Liver (tissue), 9 donors: Measurements from ENCODE around the gene PTPN14. TPM values are rescaled to one million over a fixed set of nuclear protein-coding genes. Genes with fewer than 3 reads are reported as not detected.

ENCODE experiments used
- DNase-seq: peaks from one replicate; pipeline ENCODE4 v3.0.0-alpha.2; 2017; ENCODE audit warnings: low spot score
- H3K27ac ChIP-seq, 2 donors: one replicate each; pipeline ENCODE4 v1.7.0; 2013; ENCODE audit warnings: inconsistent platforms in 2 of 2, low read length in 2 of 2, control low read depth in 1 of 2, low read depth in 1 of 2, mild to moderate bottlenecking in 1 of 2
- H3K27me3 ChIP-seq, 4 donors: one replicate each; pipeline versions ENCODE4 v1.6.1 to v1.7.0; 2013; ENCODE audit warnings: low read length in 3 of 4, inconsistent platforms in 1 of 4, mild to moderate bottlenecking in 1 of 4, moderate library complexity in 1 of 4; ENCODE audit not compliant: control insufficient read depth in 4 of 4, insufficient read depth in 4 of 4
- H3K36me3 ChIP-seq, 4 donors: one replicate each; pipeline versions ENCODE4 v1.6.1 to v1.7.0; 2013; ENCODE audit warnings: low read length in 3 of 4, mild to moderate bottlenecking in 3 of 4, low read depth in 1 of 4, moderate library complexity in 1 of 4; ENCODE audit not compliant: control insufficient read depth in 4 of 4, insufficient read depth in 3 of 4
- H3K4me1 ChIP-seq, 4 donors: one replicate each; pipeline versions ENCODE4 v1.6.1 to v1.7.0; 2013; ENCODE audit warnings: low read length in 3 of 4, mild to moderate bottlenecking in 3 of 4, moderate library complexity in 1 of 4; ENCODE audit not compliant: control insufficient read depth in 4 of 4, insufficient read depth in 4 of 4
- H3K4me3 ChIP-seq, 3 donors: one replicate each; pipeline versions ENCODE4 v1.6.1 to v1.7.0; 2013; ENCODE audit warnings: low read length in 3 of 3, control low read depth in 1 of 3, low read depth in 1 of 3, mild to moderate bottlenecking in 1 of 3
- H3K9ac ChIP-seq, 2 donors: one replicate each; pipeline ENCODE4 v1.7.0; 2013; ENCODE audit warnings: low read length in 2 of 2, mild to moderate bottlenecking in 2 of 2, moderate library complexity in 2 of 2, control low read depth in 1 of 2, low read depth in 1 of 2
- H3K9me3 ChIP-seq, 4 donors: one replicate each; pipeline versions ENCODE4 v1.6.1 to v1.7.0; 2013; ENCODE audit warnings: low read length in 3 of 4; ENCODE audit not compliant: control insufficient read depth in 4 of 4
- ATF3 ChIP-seq: IDR thresholded peaks from 2 replicates; pipeline ENCODE4 v1.6.1; 2016; ENCODE audit warnings: antibody characterized with exemption
- CTCF ChIP-seq: fragments of 150-350 bp; IDR thresholded peaks from 2 replicates; pipeline ENCODE4 v1.5.1; 2017; ENCODE audit warnings: improper control_type of control experiment, low read depth, low read length; ENCODE audit not compliant: missing input control
- EGR1 ChIP-seq, 2 donors: IDR thresholded peaks; 2 replicates each; pipeline ENCODE4 v1.6.1; 2016 to 2018; ENCODE audit warnings: antibody characterized with exemption in 2 of 2, low read depth in 2 of 2
- FOXA1 ChIP-seq: IDR thresholded peaks from 2 replicates; pipeline ENCODE4 v1.6.1; 2016; ENCODE audit warnings: antibody characterized with exemption
- FOXA2 ChIP-seq: IDR thresholded peaks from 2 replicates; pipeline ENCODE4 v1.6.1; 2016; ENCODE audit warnings: antibody characterized with exemption
- GABPA ChIP-seq, 2 donors: IDR thresholded peaks in 1 of 2; conservative IDR thresholded peaks in 1 of 2; 2 replicates each; pipeline ENCODE4 v1.6.1; 2016; ENCODE audit warnings: antibody characterized with exemption in 2 of 2, mild to moderate bottlenecking in 1 of 2, moderate library complexity in 1 of 2
- HNF4A ChIP-seq, 2 donors: conservative IDR thresholded peaks; 2 replicates each; pipeline ENCODE4 v1.6.1; 2016; ENCODE audit warnings: antibody characterized with exemption in 2 of 2, mild to moderate bottlenecking in 2 of 2
- HNF4G ChIP-seq: IDR thresholded peaks from 2 replicates; pipeline ENCODE4 v1.6.1; 2016; ENCODE audit warnings: antibody characterized with exemption
- JUND ChIP-seq, 2 donors: IDR thresholded peaks; 2 replicates each; pipeline ENCODE4 v1.6.1; 2016; ENCODE audit warnings: antibody characterized with exemption in 2 of 2
- MAX ChIP-seq: IDR thresholded peaks from 2 replicates; pipeline ENCODE4 v1.6.1; 2016; ENCODE audit warnings: antibody characterized with exemption
- NR2F2 ChIP-seq: IDR thresholded peaks from 2 replicates; pipeline ENCODE4 v1.6.1; 2016; ENCODE audit warnings: antibody characterized with exemption
- RAD21 ChIP-seq, 2 donors: IDR thresholded peaks; 2 replicates each; pipeline ENCODE4 v1.6.1; 2016; ENCODE audit warnings: antibody characterized with exemption in 2 of 2, mild to moderate bottlenecking in 2 of 2
- REST ChIP-seq: IDR thresholded peaks from 2 replicates; pipeline ENCODE4 v1.6.1; 2016; ENCODE audit warnings: antibody characterized with exemption, mild to moderate bottlenecking
- RXRA ChIP-seq, 2 donors: IDR thresholded peaks; 2 replicates each; pipeline ENCODE4 v1.6.1; 2017 to 2018; ENCODE audit warnings: antibody characterized with exemption in 2 of 2, mild to moderate bottlenecking in 1 of 2
- SP1 ChIP-seq: IDR thresholded peaks from 2 replicates; pipeline ENCODE4 v1.6.1; 2018; ENCODE audit warnings: antibody characterized with exemption, mild to moderate bottlenecking
- TAF1 ChIP-seq: conservative IDR thresholded peaks from 2 replicates; pipeline ENCODE4 v1.6.1; 2016; ENCODE audit warnings: antibody characterized with exemption, mild to moderate bottlenecking
- YY1 ChIP-seq: IDR thresholded peaks from 2 replicates; pipeline ENCODE4 v1.6.1; 2016; ENCODE audit warnings: antibody characterized with exemption, mild to moderate bottlenecking
- ZBTB33 ChIP-seq: IDR thresholded peaks from 2 replicates; pipeline ENCODE4 v1.6.1; 2016; ENCODE audit warnings: antibody characterized with exemption
- WGBS: extraction: QIAGEN DNeasy Blood & Tissue Kit; methylation state at CpG from one replicate; pipeline ENCODE4 v1.1.7; 2013; 5-methylcytosine and 5-hydroxymethylcytosine counted together
- polyA plus RNA-seq, 2 donors: library from polyadenylated mRNA; stranded (reverse) in 1 of 2; unstranded in 1 of 2; fragments of 200-250 nt in 1 of 2; fragments of >200 nt in 1 of 2; fragmentation: Nextera tagmentation in 1 of 2; extraction: Ambion mirVana in 1 of 2; gene quantifications; one replicate each; pipeline versions ENCODE4 v1.2.1 to v1.2.3, GENCODE V29; 2013 to 2015
- total RNA-seq, 2 donors: library from RNA; depleted of rRNA; stranded (reverse); fragments of >200 nt; gene quantifications; one replicate each; pipeline ENCODE4 v1.2.3, GENCODE V29; 2014
- donor health status: healthy.
- donor health status: healthy.
- donor health status: healthy.
- donor health status: healthy.
- donor health status: healthy.

PTPN14 gene
- total and polyA plus RNA-seq, 4 donors, result 0.54 to 3.2 (median 1.5) TPM

GRCh38 chr1:214514819-214515383 is 36.5 kb downstream of the PTPN14 start:
- TF ChIP-seq TAF1 (no peak), EGR1 (IDR thresholded peaks at IDR 0.05; ENCODE audit: low read depth in 2 of 2) (no peak), CTCF (no peak), YY1 (no peak), RAD21 (IDR thresholded peaks at IDR 0.05) (no peak), SP1 (no peak), ATF3 (no peak), FOXA1 (no peak), GABPA (IDR thresholded peaks at IDR 0.05 in 1 of 2, conservative IDR thresholded peaks at IDR 0.05 in 1 of 2) (no peak), JUND (IDR thresholded peaks at IDR 0.05) (no peak), REST (no peak), MAX (no peak), RXRA (IDR thresholded peaks at IDR 0.05) (no peak), FOXA2 (no peak), NR2F2 (no peak), HNF4A (conservative IDR thresholded peaks at IDR 0.05) (no peak), ZBTB33 (no peak), HNF4G (no peak)
- no peaks in the 10 kb centered on the region for H3K36me3 ChIP-seq
- H3K27ac ChIP-seq, result no peak overlapping the region

More at GRCh38 chr1:214514819-214515383, 36.5 kb downstream of the PTPN14 start:
- Histone ChIP-seq H3K4me1 (no peaks in the 10 kb centered on the region), H3K27me3 (no peaks in the 10 kb centered on the region), H3K4me3 (no peak overlapping the region), H3K9me3 (no peaks in the 10 kb centered on the region), H3K9ac (no peak overlapping the region)
- DNase-seq, result no peak
- 83% methylated on average over 8 of the region's 8 CpGs for whole genome bisulfite sequencing
